UCSD-AML1 (cell line): ENCODE data around the gene BCL10.
A peak's percentile ranks its signal among the peaks of the same experiment; 100 is the strongest.

Source experiments
- DNase-seq: peaks from one replicate; lab custom pipeline; 2025; ENCODE audit not compliant: unreplicated experiment; lab: John Stamatoyannopoulos, UW

Gene BCL10

GRCh38 chr1:85276215-85276977, at the start of gene BCL10:
TSS of gene BCL10 (minus strand) at chr1:85276632. CDS start at chr1:85276352, 280 bp downstream.
- peak; percentile 99 for DNase-seq

- no peak for DNase-seq
Observed at GRCh38 chr1:85325920-85326319, 49.5 kb upstream of the BCL10 start.

DNA sequence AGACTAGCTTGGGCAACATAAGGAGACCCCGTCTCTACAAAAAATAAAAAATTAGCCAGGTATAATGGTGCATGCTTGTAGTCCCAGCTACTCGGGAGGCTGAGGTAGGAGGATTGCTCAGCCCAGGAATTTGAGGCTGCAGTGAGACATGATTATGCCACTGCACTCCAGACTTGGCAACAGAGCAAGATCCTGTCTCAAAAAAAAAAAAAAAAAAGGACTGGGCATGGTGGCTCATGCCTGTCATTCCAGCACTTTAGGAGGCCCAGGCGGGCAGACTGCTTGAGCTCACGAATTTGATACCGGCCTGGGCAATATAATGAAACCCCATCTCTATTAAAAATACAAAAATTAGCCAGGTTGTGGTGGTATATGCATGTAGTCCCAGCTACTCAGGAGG, 47.3 kb upstream of the BCL10 start:
- DNase-seq = no peak

- DNase-seq = no peak
Observed at GRCh38 chr1:85322655-85323054, 46.2 kb upstream of the BCL10 start.

DNA sequence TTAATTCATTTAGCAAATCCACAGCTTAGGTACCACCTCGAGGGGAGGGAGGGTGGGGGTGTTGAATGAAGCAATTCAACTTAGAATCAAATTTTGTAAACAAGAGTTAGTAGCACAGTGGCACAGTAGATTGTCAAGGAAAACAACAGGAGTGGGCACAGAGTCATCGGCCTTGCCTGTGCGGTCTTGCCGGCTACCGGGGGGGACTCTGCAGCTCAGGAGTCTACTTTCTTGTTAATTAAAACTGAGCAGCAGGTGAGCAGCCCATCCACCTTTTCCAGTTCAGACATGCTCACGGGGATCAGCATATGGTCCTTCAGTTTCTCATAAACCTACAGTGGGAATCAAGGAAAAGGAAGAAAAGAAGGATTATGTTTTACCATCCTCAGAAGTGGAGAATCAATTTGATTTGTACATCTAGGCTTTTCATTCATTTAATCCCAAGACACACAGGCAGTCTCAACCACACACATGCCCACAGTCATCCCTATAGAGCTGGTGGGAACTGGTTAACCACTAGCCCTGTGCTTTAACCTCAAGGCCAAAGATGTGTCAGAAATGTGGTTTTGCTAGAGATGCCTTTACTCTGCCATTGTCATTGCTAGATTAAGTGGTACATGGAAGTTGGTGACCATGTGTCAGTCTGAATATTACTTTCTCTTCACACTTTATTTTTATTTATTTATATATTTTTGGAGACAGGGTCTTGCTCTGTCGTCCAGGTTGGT, 45.0 kb upstream of the BCL10 start:
- no peak for DNase-seq

- DNase-seq = no peak
Observed at GRCh38 chr1:85320371-85321131, 44.1 kb upstream of the BCL10 start.

DNA sequence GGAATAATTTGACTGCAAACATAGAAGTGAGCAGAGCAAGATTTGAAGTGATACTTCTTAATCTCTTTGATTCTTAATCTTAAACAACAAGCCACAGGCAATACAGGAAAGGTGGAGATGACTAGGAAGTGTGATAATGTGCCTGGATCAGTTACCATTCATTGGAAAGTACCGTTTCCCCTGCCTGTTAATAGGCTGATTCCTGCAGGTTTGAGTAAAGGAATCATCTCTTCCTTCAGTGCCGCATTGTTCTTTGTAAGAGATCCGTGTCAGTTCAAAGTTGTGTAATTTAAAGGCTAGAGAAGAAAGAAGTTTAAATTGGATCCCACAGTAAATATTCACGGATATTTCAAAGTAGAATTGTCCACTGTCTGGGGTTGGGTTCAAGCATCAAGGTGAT, 43.5 kb upstream of the BCL10 start:
- no peak for DNase-seq

GRCh38 chr1:85319491-85319890, 43.1 kb upstream of the BCL10 start:
- DNase-seq = no peak

DNA sequence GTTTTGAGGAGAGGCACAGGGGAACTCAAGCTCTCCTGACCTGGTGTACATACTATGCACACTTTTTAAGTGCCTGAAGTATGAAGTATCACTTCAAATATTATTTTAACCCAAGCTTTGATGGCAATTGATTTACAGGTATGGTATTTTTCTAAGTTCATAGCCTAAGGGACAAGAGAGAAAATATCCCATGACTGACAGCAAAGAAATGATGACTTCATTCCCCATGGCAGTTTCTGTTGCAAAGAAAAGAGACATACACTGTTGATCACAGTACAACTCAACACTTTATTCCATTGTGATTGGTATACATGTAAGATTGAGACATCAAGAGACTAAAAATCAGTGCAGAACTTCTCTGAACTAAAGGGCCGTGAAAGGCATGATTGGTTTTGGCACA, 41.8 kb upstream of the BCL10 start:
- DNase-seq = no peak

- DNase-seq = no peak
Observed at GRCh38 chr1:85317560-85317959, 41.1 kb upstream of the BCL10 start.

DNA sequence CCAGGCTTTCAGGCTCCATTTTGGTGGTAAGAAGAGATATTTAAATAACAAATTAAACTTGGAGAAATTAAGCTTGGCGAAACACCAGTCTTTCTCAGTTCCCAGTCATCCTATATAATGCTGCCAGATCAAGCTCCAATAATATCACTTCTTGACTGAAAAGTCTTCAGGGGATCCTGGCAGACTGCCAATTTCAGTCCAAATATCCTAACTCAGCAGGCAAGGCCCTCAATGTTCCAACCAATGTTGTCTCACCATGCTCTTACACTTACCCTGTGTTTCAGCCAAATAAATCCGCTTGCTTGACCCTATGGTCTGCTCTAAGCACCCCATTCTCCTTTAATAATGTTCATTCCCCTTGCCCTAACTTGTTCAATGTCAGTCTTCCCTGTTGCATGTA, 39.9 kb upstream of the BCL10 start:
- no peak for DNase-seq

DNA sequence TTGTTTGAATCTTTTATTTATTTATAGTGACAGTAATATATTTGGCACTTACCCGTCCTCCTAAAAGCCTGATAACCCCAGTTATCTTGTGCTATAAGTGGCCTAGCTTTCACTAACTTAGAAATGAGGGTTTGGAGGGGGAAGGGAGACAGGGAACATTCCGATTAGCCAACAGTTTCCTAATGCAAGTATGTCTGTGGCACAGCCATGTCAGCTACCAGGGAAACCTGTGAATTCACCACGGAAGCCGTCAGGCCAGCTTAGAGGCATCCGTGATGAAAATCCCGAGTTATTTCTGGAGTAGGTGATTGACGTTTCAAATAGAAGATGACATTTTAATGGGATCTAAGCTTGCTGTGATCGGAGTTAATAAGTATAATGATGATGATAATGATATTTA, 39.4 kb upstream of the BCL10 start:
- DNase-seq = no peak

DNA sequence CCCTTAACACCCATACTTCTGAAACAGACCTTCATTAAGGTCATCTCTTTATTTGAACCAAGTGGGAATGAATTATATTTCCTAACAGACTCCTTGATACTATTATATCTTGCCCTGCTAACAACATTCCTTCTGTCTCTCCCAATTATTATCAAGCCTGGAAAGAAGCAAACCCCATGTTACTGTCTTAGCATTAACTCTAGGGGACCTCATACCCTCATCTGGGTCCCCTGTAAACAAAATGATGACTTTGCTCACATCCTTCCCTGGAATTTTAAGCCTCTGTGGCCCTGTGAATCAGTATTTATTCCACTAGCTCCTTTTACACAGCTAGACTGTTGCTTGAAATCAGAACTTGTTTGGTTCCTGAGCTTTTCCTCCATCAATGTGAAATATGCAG, 38.3 kb upstream of the BCL10 start:
- no peak for DNase-seq

DNA sequence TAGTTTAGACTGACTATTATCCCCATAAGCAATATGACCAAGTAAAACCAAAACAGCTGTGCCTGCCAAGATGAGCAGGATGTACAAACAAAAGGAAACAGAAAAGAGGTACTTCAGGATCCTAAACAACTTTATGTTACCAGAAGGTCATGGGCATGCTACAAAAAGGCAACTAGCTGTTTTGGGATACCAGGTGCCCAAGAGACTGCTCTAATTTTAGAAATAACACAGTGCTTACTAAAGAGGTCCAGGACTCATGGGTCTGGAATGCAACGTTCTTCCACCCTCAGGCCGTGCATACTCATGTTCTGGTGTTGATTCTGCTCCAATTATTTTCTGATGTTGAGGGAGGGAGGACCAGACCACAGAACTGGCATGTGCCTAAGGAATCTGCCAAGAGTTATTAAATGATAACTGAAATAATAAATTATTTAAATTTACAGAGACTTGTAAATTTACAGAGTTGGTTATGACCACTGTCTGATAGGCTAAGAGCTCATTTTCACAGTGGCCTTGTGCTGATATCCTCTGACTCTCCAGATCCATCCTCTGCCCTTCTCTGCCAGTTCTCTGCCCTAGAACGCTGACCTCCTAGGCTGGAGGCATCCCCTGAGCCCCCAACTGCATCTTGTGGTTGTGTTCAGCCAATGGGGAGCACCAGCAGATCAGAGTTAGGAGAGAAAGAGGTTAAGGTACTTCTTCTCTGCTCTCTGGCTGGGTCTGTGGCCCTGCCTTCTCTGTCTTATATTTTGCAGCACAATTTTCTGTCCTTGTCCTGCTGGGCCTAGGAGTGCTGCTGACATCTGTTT, 37.7 kb upstream of the BCL10 start:
- no peak for DNase-seq

DNA sequence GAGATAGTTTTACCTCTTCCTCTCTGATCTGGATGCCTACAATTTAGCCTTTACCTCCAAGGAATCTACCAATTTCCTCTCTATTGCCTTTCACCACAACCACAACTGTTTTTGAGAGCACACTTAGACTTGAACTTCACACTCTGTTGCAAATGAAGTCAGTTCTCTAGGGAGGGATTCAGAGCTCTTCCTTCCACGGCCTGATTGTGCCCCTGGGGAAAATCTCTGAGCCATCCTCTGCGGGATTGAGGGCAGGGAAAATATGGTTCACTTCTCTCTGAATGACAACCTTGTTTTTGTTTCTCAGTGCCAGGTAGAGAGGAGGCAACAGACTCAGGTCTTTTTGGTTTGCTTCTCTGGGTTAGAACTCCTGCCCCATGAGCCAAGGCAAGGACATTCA, 35.4 kb upstream of the BCL10 start:
- DNase-seq = no peak

DNA sequence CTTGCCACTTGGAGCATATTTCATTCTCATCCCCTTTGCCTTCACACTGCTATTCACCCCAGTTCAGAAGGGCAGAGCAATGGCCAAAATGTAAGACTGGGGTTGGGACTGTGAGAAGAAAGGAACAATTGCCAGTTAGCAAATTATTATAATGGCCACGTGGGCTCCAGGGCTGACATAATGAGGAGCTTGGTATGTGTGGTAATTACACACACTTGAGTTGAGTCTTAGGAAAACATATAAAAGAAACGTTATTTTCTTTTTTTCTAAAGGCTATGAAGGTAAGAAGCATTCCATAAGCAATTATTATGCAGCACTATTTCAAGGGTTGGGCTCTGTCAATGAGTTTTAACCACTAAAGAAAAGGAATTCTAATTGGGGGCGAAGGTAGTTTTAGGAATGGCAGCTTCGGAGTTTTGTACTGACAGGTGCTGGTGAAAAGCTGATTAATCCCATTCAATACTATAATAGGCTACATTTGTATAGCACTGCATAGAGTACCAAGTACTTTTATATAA, 32.5 kb upstream of the BCL10 start:
- no peak for DNase-seq

DNA sequence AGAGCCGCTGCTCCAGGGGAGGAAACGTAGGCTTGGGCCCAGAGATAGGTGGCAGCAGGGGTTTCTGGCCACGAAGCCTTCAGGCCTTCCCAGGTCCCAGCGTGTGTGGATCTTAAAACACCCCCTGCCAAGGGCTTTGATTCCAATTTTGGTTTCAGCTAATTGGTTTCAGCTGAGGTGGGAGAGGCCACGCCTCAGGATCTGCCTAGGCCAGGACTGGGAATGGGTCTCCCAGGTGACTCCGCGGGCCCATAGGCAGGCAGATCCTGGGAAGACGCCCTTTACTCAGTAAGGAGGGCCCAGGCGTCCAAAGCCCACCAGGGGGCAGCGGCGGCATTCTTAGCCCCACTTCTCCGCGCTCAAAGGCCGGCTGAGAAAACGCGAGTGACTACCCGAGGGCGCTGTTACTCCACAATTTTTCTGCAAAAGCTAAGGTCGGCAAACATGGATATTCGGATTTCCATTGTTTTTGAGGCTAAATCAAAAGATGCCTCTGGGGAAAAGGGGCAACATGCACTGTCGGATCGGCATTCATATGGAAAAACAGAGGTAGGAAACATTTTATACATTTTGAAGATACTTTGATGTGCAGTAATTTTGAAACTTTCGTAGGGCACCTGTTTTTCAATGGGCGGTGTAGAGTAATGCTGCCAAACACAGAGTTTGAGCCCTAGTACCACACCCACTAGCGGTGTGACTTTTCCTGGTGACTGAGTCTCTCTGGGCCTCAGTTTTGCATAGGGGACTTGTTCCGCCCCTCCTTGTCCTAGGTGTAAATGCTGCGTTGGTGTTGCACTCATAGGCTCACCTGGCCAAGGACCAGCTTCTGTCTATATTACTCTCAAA, 31.8 kb upstream of the BCL10 start:
- peak; percentile 76 for DNase-seq

GRCh38 chr1:85306236-85306635, 29.8 kb upstream of the BCL10 start:
- DNase-seq = no peak

- no peak for DNase-seq
Observed at GRCh38 chr1:85303440-85304162, 27.2 kb upstream of the BCL10 start.
